Pancreas (tissue), 10 donors: Measurements from ENCODE around the gene ATP13A3. TPM values are rescaled to one million over a fixed set of nuclear protein-coding genes. Genes with fewer than 3 reads are reported as not detected.
A peak's percentile ranks its signal among the peaks of the same experiment; 100 is the strongest.

ENCODE experiments used
- ATAC-seq, 4 donors: fragments of 200-7000 bp; cut with Tn5 transposase; one replicate each; pipeline versions ENCODE4 v1.8.0 to v1.9.1; 2020; ENCODE audit warnings: mild to moderate bottlenecking in 4 of 4, moderate library complexity in 4 of 4
- DNase-seq, 6 donors: peaks; one replicate each; pipeline ENCODE4 v3.0.0-alpha.2; 2020
- FAIRE-seq: peaks from 2 replicates; lab custom pipeline; 2012; peaks lifted over from hg19 to GRCh38; lab: Jason Lieb, UNC
- H3K27ac ChIP-seq, 4 donors: fragments of 200-600 bp; sonication (generic); 1 replicate in 3 of 4; 2 replicates in 1 of 4; pipeline versions ENCODE4 v1.5.0 to v1.8.0; 2020
- H3K27me3 ChIP-seq, 4 donors: fragments of 200-600 bp; one replicate each; pipeline ENCODE4 v1.8.0; 2021
- H3K36me3 ChIP-seq, 3 donors: fragments of 200-600 bp; sonication (generic) in 1 of 3; one replicate each; pipeline versions ENCODE4 v1.5.0 to v1.8.0; 2020 to 2021
- H3K4me1 ChIP-seq, 3 donors: fragments of 200-600 bp; one replicate each; pipeline ENCODE4 v1.8.0; 2021
- H3K4me3 ChIP-seq, 4 donors: fragments of 200-600 bp; sonication (generic) in 2 of 4; one replicate each; pipeline versions ENCODE4 v1.5.0 to v1.8.0; 2020 to 2021
- H3K9me3 ChIP-seq, 4 donors: fragments of 200-600 bp; one replicate each; pipeline ENCODE4 v1.8.0; 2021
- CTCF ChIP-seq, 4 donors: fragments of 200-600 bp; sonication (generic) in 3 of 4; IDR thresholded peaks; one replicate each; pipeline versions ENCODE4 v1.5.0 to v1.8.0; 2021; ENCODE audit warnings: antibody characterized with exemption in 4 of 4
- WGBS, 2 donors: extraction: QIAGEN DNeasy Blood & Tissue Kit; methylation state at CpG; one replicate each; pipeline ENCODE4 v1.1.7; 2013; 5-methylcytosine and 5-hydroxymethylcytosine counted together
- intact Hi-C, 3 donors: fragments of 100-400 bp; cut with DNase I; formaldehyde crosslinking; loops; one replicate each; pipeline versions ENCODE4 v1.11.1 to v1.14.2; 2022
- polyA plus RNA-seq, 2 donors: library from polyadenylated mRNA; stranded (reverse); fragments of 200-250 nt; gene quantifications; one replicate each; pipeline ENCODE4 v1.2.3, GENCODE V29; 2013
- total RNA-seq, 6 donors: library from RNA; stranded (reverse); fragmentation: NEBNext Ultra II Directional in 4 of 6; extraction: Animal tissue kit (Norgen Biotek cat#: 25700) in 4 of 6; gene quantifications; one replicate each; pipeline versions ENCODE4 v1.2.1 to v1.2.4, GENCODE V29; 2021 to 2023
- donor health status: healthy with polysubstance abuse.
- donor health status: DM: no; HTN: no; CAD: no; lungs with moderate emphysema.
- donor health status: DM: no; HTN: no; CAD: no.
- donor health status: control.
- donor health status: control.
- donor health status: Bipolar disorder and iron deficiency.
- donor health status: DM: yes; HTN: yes; CAD: no.
- donor health status: DM: no; HTN: no; CAD: no.
- donor health status: DM: no; HTN: no; CAD: no.
- donor health status: DM: yes; HTN: yes; CAD: no.

The ATP13A3 gene
- total and polyA plus RNA-seq, 8 donors: 9.3 to 66.6 (median 24.7) TPM

GRCh38 chr3:194447161-194447560 lies 39.6 kb downstream of the ATP13A3 start:
- peaks cover 9 to 16% (median 15%) of the 10 kb centered on the region in 3 donors for H3K4me1 ChIP-seq
- FAIRE-seq: no peak
- peaks cover 0 to 11% (median 6%) of the 10 kb centered on the region in 3 donors for H3K36me3 ChIP-seq
- H3K27ac ChIP-seq: no peak overlapping the region
- no peak for TF ChIP-seq CTCF (IDR thresholded peaks at IDR 0.05)
- peak in 1 of 6 donors; percentile 19 for DNase-seq
- no peaks in the 10 kb centered on the region for H3K9me3 ChIP-seq
- no peaks in the 10 kb centered on the region for H3K27me3 ChIP-seq
- peak; percentile 90 to 96 (median 92) for ATAC-seq
- H3K4me3 ChIP-seq: no peak overlapping the region
- intact Hi-C loops: no loop called here
- 16 to 17% methylated on average over 6 of the region's 6 CpGs for WGBS, 2 donors

GRCh38 chr3:194446754-194447153 lies 40.0 kb downstream of the ATP13A3 start:
- Histone ChIP-seq H3K36me3 (peaks cover 0 to 11% (median 6%) of the 10 kb centered on the region in 3 donors), H3K4me3 (no peak overlapping the region), H3K4me1 (peaks cover 9 to 16% (median 15%) of the 10 kb centered on the region in 3 donors), H3K27ac (no peak overlapping the region), H3K9me3 (no peaks in the 10 kb centered on the region), H3K27me3 (no peaks in the 10 kb centered on the region)
- peak in 2 of 4 donors; percentile 43 to 48 for ATAC-seq
- DNase-seq: no peak
- peak; percentile 32 for FAIRE-seq
- TF ChIP-seq CTCF (IDR thresholded peaks at IDR 0.05): no peak
- WGBS, 2 donors: 11 to 13% methylated on average over 4 of the region's 4 CpGs
- intact Hi-C loops: no loop called here

DNA sequence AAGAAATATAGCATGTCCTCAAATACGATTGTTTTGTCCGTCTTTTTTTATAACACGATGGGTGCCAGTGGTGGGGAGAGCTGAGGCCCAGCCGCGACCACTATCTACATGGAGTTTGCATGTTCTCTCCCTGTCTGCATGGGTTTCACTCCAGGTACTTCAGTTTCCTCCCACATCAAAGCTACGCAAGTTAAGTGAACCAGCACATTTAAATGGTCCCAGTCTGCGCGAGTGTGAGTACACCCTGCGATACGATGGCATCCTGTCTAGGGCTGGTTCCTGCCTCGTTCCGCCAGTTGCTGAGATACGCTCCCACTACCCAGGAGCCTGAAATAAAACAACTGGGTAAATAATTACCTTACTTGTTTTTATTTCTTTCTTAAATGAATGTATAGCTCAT lies 40.6 kb downstream of the ATP13A3 start:
- H3K9me3 ChIP-seq: no peaks in the 10 kb centered on the region
- H3K27me3 ChIP-seq: no peaks in the 10 kb centered on the region
- intact Hi-C loops: no loop called here
- DNase-seq: no peak
- no peak for FAIRE-seq
- no peak overlapping the region for H3K4me3 ChIP-seq
- peaks cover 0 to 14% (median 6%) of the 10 kb centered on the region in 3 donors for H3K36me3 ChIP-seq
- H3K27ac ChIP-seq: no peak overlapping the region
- no peak for TF ChIP-seq CTCF (IDR thresholded peaks at IDR 0.05)
- WGBS, 2 donors: 93 to 95% methylated on average over 13 of the region's 13 CpGs
- H3K4me1 ChIP-seq: peaks cover 9 to 16% (median 15%) of the 10 kb centered on the region in 3 donors
- ATAC-seq: peak in 2 of 4 donors; percentile 39 to 45

DNA sequence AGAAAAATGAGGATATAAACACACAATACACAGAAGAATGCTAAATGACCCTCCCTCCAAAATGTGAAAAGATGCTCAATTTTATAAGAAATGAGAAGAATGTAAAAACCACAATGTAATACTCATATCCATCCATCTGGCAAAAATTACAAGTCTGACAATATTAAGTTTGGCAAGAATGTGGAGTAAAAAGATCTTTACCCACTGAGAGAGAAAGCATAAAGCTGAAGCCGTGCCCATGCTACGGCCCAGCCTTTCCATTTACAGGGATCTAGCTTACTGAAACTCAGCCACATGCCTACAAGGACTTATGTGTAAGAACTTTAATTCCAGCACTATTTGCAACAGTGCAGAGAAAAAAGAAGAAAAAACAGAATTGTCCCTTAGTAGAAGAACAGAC lies 42.9 kb downstream of the ATP13A3 start:
- H3K4me1 ChIP-seq: peaks cover 9 to 16% (median 15%) of the 10 kb centered on the region in 3 donors
- H3K36me3 ChIP-seq: peaks cover 0 to 7% (median 6%) of the 10 kb centered on the region in 3 donors
- FAIRE-seq (no peak), DNase-seq (no peak), ATAC-seq (no peak)
- intact Hi-C loops: no loop called here
- no peaks in the 10 kb centered on the region for H3K27me3 ChIP-seq
- no peak for TF ChIP-seq CTCF (IDR thresholded peaks at IDR 0.05)
- 97 to 99% methylated on average over 2 of the region's 2 CpGs for WGBS, 2 donors
- no peaks in the 10 kb centered on the region for H3K9me3 ChIP-seq
- H3K4me3 ChIP-seq: no peak overlapping the region
- H3K27ac ChIP-seq: no peak overlapping the region

- peaks cover 0 to 28% (median 0%) of the 10 kb centered on the region in 3 donors for H3K36me3 ChIP-seq
- DNase-seq: no peak
- H3K4me1 ChIP-seq: no peaks in the 10 kb centered on the region
- H3K27ac ChIP-seq: no peak overlapping the region
- no peaks in the 10 kb centered on the region for H3K9me3 ChIP-seq
- no peak for TF ChIP-seq CTCF (IDR thresholded peaks at IDR 0.05)
- 40 to 50% methylated on average over 2 of the region's 2 CpGs for WGBS, 2 donors
- ATAC-seq: no peak
- intact Hi-C loops: no loop called here
- FAIRE-seq: no peak
- no peak overlapping the region for H3K4me3 ChIP-seq
- H3K27me3 ChIP-seq: no peaks in the 10 kb centered on the region
Observed at GRCh38 chr3:194440756-194441155, 46.0 kb downstream of the ATP13A3 start.
